B cell (primary cell): Measurements from ENCODE around the gene RSL1D1. TPM values are rescaled to one million over a fixed set of nuclear protein-coding genes. Genes with fewer than 3 reads are reported as not detected.

ENCODE experiments used
- ATAC-seq: fragments of 200-7000 bp; cut with Tn5 transposase; one replicate; pipeline ENCODE4 v1.10.0; 2021; ENCODE audit warnings: low read depth, mild to moderate bottlenecking, moderate number of reproducible peaks, moderate library complexity
- CTCF ChIA-PET: fragments of 350-600 bp; sonication (Branson Sonifier 250); formaldehyde crosslinking; loops from one replicate; lab custom pipeline; 2021; ENCODE audit warnings: antibody characterized with exemption, inconsistent platforms; lab: Charles Lee
- POLR2A ChIA-PET: fragments of 350-600 bp; sonication (Branson Sonifier 250); formaldehyde crosslinking; loops from one replicate; lab custom pipeline; 2021; ENCODE audit warnings: antibody characterized with exemption; lab: Charles Lee
- DNase-seq: peaks from one replicate; pipeline ENCODE4 v3.0.0; 2013
- H2AFZ ChIP-seq: 2 replicates; pipeline ENCODE4 v1.6.1; 2012; ENCODE audit warnings: mild to moderate bottlenecking, low read depth, low read length; ENCODE audit not compliant: insufficient read depth, poor library complexity, severe bottlenecking
- H3K27ac ChIP-seq, 2 donors: 1 replicate in 1 of 2; 2 replicates in 1 of 2; pipeline ENCODE4 v1.5.1; 2012 to 2013; ENCODE audit warnings: low read length in 2 of 2, mild to moderate bottlenecking in 2 of 2, moderate library complexity in 1 of 2
- H3K27me3 ChIP-seq, 4 experiments: fragments of 200-600 bp in 1 of 4; sonication (generic) in 1 of 4; replicated peaks in 1 of 4; 1 replicate in 2 of 4; 2 replicates in 2 of 4; pipeline versions ENCODE4 v1.6.1 to v1.7.0; 2013 to 2016; ENCODE audit warnings: low read length in 3 of 4, mild to moderate bottlenecking in 2 of 4, mixed read lengths in 1 of 4, moderate library complexity in 1 of 4; ENCODE audit not compliant: insufficient read depth in 4 of 4, control insufficient read depth in 3 of 4; ENCODE audit errors: control extremely low read depth in 1 of 4
- H3K36me3 ChIP-seq, 2 experiments: replicated peaks in 1 of 2; 1 replicate in 1 of 2; 2 replicates in 1 of 2; pipeline versions ENCODE4 v1.6.1 to v1.7.1; 2013; ENCODE audit warnings: low read length in 1 of 2; ENCODE audit not compliant: insufficient read depth in 2 of 2, control insufficient read depth in 1 of 2; ENCODE audit errors: control extremely low read depth in 1 of 2, extremely low read depth in 1 of 2
- H3K4me1 ChIP-seq, 2 donors: fragments of 200-600 bp in 1 of 2; sonication (generic) in 1 of 2; 1 replicate in 1 of 2; 2 replicates in 1 of 2; pipeline versions ENCODE4 v1.5.1 to v1.6.1; 2013 to 2017; ENCODE audit warnings: low read length in 2 of 2; ENCODE audit not compliant: control insufficient read depth in 2 of 2, insufficient read depth in 2 of 2
- H3K4me2 ChIP-seq: replicated peaks from 2 replicates; pipeline ENCODE3; 2012; ENCODE audit warnings: mild to moderate bottlenecking, low read depth, low read length; ENCODE audit not compliant: poor library complexity, severe bottlenecking
- H3K4me3 ChIP-seq, 5 experiments: fragments of 200-600 bp in 1 of 5; sonication (generic) in 1 of 5; 1 replicate in 3 of 5; 2 replicates in 2 of 5; pipeline versions ENCODE4 v1.5.1 to v1.7.0; 2011 to 2016; ENCODE audit warnings: low read length in 4 of 5, mild to moderate bottlenecking in 4 of 5, low read depth in 2 of 5, control low read depth in 1 of 5, moderate library complexity in 1 of 5; ENCODE audit not compliant: insufficient read depth in 1 of 5; ENCODE audit errors: control extremely low read depth in 1 of 5, extremely low read depth in 1 of 5
- H3K79me2 ChIP-seq: fragments of 200-600 bp; sonication (generic); one replicate; pipeline ENCODE4 v1.6.0; 2016; ENCODE audit warnings: low read length; ENCODE audit not compliant: control insufficient read depth, insufficient read depth
- H3K9ac ChIP-seq: fragments of 200-600 bp; sonication (generic); 2 replicates; pipeline ENCODE4 v1.6.1; 2017; ENCODE audit warnings: mild to moderate bottlenecking, low read length, moderate library complexity
- H3K9me3 ChIP-seq, 3 donors: one replicate each; pipeline versions ENCODE4 v1.6.1 to v1.7.1; 2013; ENCODE audit warnings: low read length in 2 of 3; ENCODE audit not compliant: control insufficient read depth in 2 of 3, insufficient read depth in 1 of 3; ENCODE audit errors: control extremely low read depth in 1 of 3
- H4K20me1 ChIP-seq: 2 replicates; pipeline ENCODE4 v1.6.0; 2012; ENCODE audit warnings: mild to moderate bottlenecking, low read length; ENCODE audit not compliant: insufficient read depth, control insufficient read depth, poor library complexity, severe bottlenecking
- H3K27ac Mint-ChIP-seq: one replicate; pipeline ENCODE4 v1.8.0; 2021; ENCODE audit warnings: mixed read lengths
- H3K27me3 Mint-ChIP-seq: one replicate; pipeline ENCODE4 v1.8.0; 2021; ENCODE audit warnings: mixed read lengths
- H3K4me1 Mint-ChIP-seq: one replicate; pipeline ENCODE4 v1.8.0; 2021; ENCODE audit warnings: mixed read lengths
- H3K4me3 Mint-ChIP-seq: one replicate; pipeline ENCODE4 v1.8.0; 2021; ENCODE audit warnings: mixed read lengths
- H3K9me3 Mint-ChIP-seq: one replicate; pipeline ENCODE4 v1.8.0; 2022; ENCODE audit warnings: mixed read lengths; ENCODE audit not compliant: insufficient read depth
- CTCF ChIP-seq: fragments of 200-600 bp; IDR thresholded peaks from one replicate; pipeline ENCODE4 v1.8.0; 2022; ENCODE audit warnings: antibody characterized with exemption, mild to moderate bottlenecking
- EZH2 ChIP-seq: IDR thresholded peaks from 2 replicates; pipeline ENCODE4 v1.6.1; 2012; ENCODE audit warnings: borderline replicate concordance, low read depth, mild to moderate bottlenecking, moderate library complexity, low read length; ENCODE audit not compliant: insufficient read depth, poor library complexity, severe bottlenecking
- WGBS: methylation state at CpG from one replicate; pipeline ENCODE4 v1.1.5; 2013; ENCODE audit warnings: missing lambda C conversion rate; ENCODE audit not compliant: insufficient coverage; 5-methylcytosine and 5-hydroxymethylcytosine counted together
- intact Hi-C: fragments of 100-400 bp; cut with micrococcal nuclease; formaldehyde crosslinking; loops from one replicate; pipeline ENCODE4 v1.10.0; 2022
- polyA plus RNA-seq: library from polyadenylated mRNA; depleted of rRNA; stranded (reverse); fragments of >200 nt; gene quantifications from 2 replicates; pipeline ENCODE4 v1.2.3, GENCODE V29; 2012
- total RNA-seq, 2 donors: library from RNA; stranded (reverse); fragments of 120-200 nt in 1 of 2; gene quantifications; 1 replicate in 1 of 2; 2 replicates in 1 of 2; pipeline versions ENCODE4 v1.2.3 to v1.2.4, GENCODE V29; 2013 to 2022

The RSL1D1 gene
- total and polyA plus RNA-seq, 2 donors (not counting 1 experiment from before 2014, with no cell fraction given): 21.1 to 167 TPM

GRCh38 chr16:11843206-11843605, 8.1 kb downstream of the RSL1D1 start:
- Mint-ChIP-seq H3K27ac (no peak overlapping the region), H3K4me3 (no peak overlapping the region), H3K9me3 (no peaks in the 10 kb centered on the region), H3K27me3 (no peaks in the 10 kb centered on the region), H3K4me1 (peaks cover 6% of the 10 kb centered on the region)
- no peak overlapping the region for H2AFZ ChIP-seq
- no peak for TF ChIP-seq CTCF
- TF ChIP-seq EZH2: no peak
- H3K4me3 ChIP-seq: no peak overlapping the region
- H3K9me3 ChIP-seq: no peaks in the 10 kb centered on the region
- CTCF ChIA-PET: no interaction called here
- no peak for DNase-seq
- POLR2A ChIA-PET: interaction anchor here (0.6 kb wide), 1 partner anchor 21 kb away, joined by 4 read pairs; no protein-coding TSS in a partner anchor
- peaks cover 42% of the 10 kb centered on the region for H3K79me2 ChIP-seq
- H3K9ac ChIP-seq: no peak overlapping the region
- H3K4me2 ChIP-seq: no peak overlapping the region
- intact Hi-C loops: no loop called here
- peaks cover 0 to 86% of the 10 kb centered on the region in 2 experiments for H3K36me3 ChIP-seq
- no peaks in the 10 kb centered on the region for H3K4me1 ChIP-seq
- WGBS: 100% methylated on average over 6 of the region's 11 CpGs
- no peak for ATAC-seq
- no peaks in the 10 kb centered on the region for H3K27me3 ChIP-seq
- no peak overlapping the region for H3K27ac ChIP-seq
- peaks cover 41% of the 10 kb centered on the region for H4K20me1 ChIP-seq

- H4K20me1 ChIP-seq: peaks cover 27% of the 10 kb centered on the region
- no peaks in the 10 kb centered on the region for H3K4me1 ChIP-seq
- Mint-ChIP-seq H3K27ac (no peak overlapping the region), H3K4me3 (no peak overlapping the region), H3K9me3 (no peaks in the 10 kb centered on the region), H3K4me1 (peaks cover 2% of the 10 kb centered on the region), H3K27me3 (no peaks in the 10 kb centered on the region)
- peaks cover 8 to 87% of the 10 kb centered on the region in 2 experiments for H3K36me3 ChIP-seq
- CTCF ChIA-PET: interaction anchor here (0.7 to 1.2 kb wide), 2 partner anchors 9 to 126 kb away, joined by 3 read pairs; no protein-coding TSS in a partner anchor
- H3K9me3 ChIP-seq: no peaks in the 10 kb centered on the region
- no peaks in the 10 kb centered on the region for H3K27me3 ChIP-seq
- WGBS: 95% methylated on average over 6 of the region's 7 CpGs
- no peak overlapping the region for H3K4me2 ChIP-seq
- POLR2A ChIA-PET: no interaction called here
- no peak overlapping the region for H3K4me3 ChIP-seq
- H3K27ac ChIP-seq: no peak overlapping the region
- TF ChIP-seq CTCF (no peak), EZH2 (no peak)
- H3K9ac ChIP-seq: no peak overlapping the region
- no peak for ATAC-seq
- intact Hi-C loops: no loop called here
- peaks cover 22% of the 10 kb centered on the region for H3K79me2 ChIP-seq
- no peak overlapping the region for H2AFZ ChIP-seq
- no peak for DNase-seq
These were observed 10.3 kb downstream of the RSL1D1 start for GRCh38 chr16:11841026-11841425.
